NCI-H524 (cell line): ENCODE data around the gene MAN2B2.

ENCODE experiments used
- DNase-seq, 2 experiments: peaks; one replicate each; lab custom pipeline; 2025; lab: John Stamatoyannopoulos, UW

MAN2B2 gene

GRCh38 chr4:6568148-6568547 lies 6.8 kb upstream of the MAN2B2 start:
- DNase-seq, result no peak

GRCh38 chr4:6568689-6569332 lies 6.2 kb upstream of the MAN2B2 start:
- peak; percentile 82 to 89 for DNase-seq

- DNase-seq, result no peak
Observed at GRCh38 chr4:6571608-6572007, 3.4 kb upstream of the MAN2B2 start.

- peak in 1 of 2 experiments; percentile 19 for DNase-seq
Observed at GRCh38 chr4:6573551-6573950, 1.4 kb upstream of the MAN2B2 start.

- DNase-seq, result peak in 1 of 2 experiments; percentile 20
Observed at GRCh38 chr4:6573986-6574746, 823 bp upstream of the MAN2B2 start.

GRCh38 chr4:6575503-6576240 lies 683 bp downstream of the MAN2B2 start:
- DNase-seq, result no peak

GRCh38 chr4:6576512-6576911 lies 1.5 kb downstream of the MAN2B2 start:
- DNase-seq, result no peak

GRCh38 chr4:6576932-6577331 lies 1.9 kb downstream of the MAN2B2 start:
- DNase-seq, result no peak

GRCh38 chr4:6577409-6577808 lies 2.4 kb downstream of the MAN2B2 start:
- no peak for DNase-seq

- no peak for DNase-seq
Observed at GRCh38 chr4:6578221-6578620, 3.2 kb downstream of the MAN2B2 start.

- no peak for DNase-seq
Observed at GRCh38 chr4:6580353-6580752, 5.4 kb downstream of the MAN2B2 start.

- no peak for DNase-seq
Observed at GRCh38 chr4:6581566-6582121, 6.7 kb downstream of the MAN2B2 start.

- DNase-seq, result peak; percentile 43 to 73
Observed at GRCh38 chr4:6582889-6583490, 8.0 kb downstream of the MAN2B2 start.

- no peak for DNase-seq
Observed at GRCh38 chr4:6584865-6585264, 9.9 kb downstream of the MAN2B2 start.

- DNase-seq, result no peak
Observed at GRCh38 chr4:6586715-6587325, 11.8 kb downstream of the MAN2B2 start.

GRCh38 chr4:6589444-6589843 lies 14.5 kb downstream of the MAN2B2 start:
- no peak for DNase-seq

- peak; percentile 97 to 99 for DNase-seq
Observed at GRCh38 chr4:6591313-6591712, 16.3 kb downstream of the MAN2B2 start.

GRCh38 chr4:6591781-6592180 lies 16.8 kb downstream of the MAN2B2 start:
- DNase-seq, result no peak

GRCh38 chr4:6592804-6593563 lies 18.0 kb downstream of the MAN2B2 start:
- DNase-seq, result no peak

- no peak for DNase-seq
Observed at GRCh38 chr4:6594341-6594740, 19.4 kb downstream of the MAN2B2 start.

GRCh38 chr4:6594826-6595355 lies 19.9 kb downstream of the MAN2B2 start:
- no peak for DNase-seq
